ENCODE measurements around the gene TRAIP. TPM values are rescaled to one million over a fixed set of nuclear protein-coding genes. Genes with fewer than 3 reads are reported as not detected.
A peak's percentile ranks its signal among the peaks of the same experiment; 100 is the strongest.
"Not testable (repeated sequence)": the region's sequence is repeated elsewhere in the genome, so short reads cannot be mapped to it uniquely, and the experiment has no call there.

Gene TRAIP
- polyA plus RNA-seq, 1 donor = 16.3 TPM

GRCh38 chr3:49831341-49831740 lies 25.0 kb downstream of the TRAIP start:
- no peak for DNase-seq

GRCh38 chr3:49826016-49826415 lies 30.3 kb downstream of the TRAIP start:
- no peak for DNase-seq

GRCh38 chr3:49823131-49823530 lies 33.2 kb downstream of the TRAIP start:
- not testable (repeated sequence) for DNase-seq

GRCh38 chr3:49813497-49814174 lies 42.7 kb downstream of the TRAIP start, which contains the start of gene UBA7:
Gene UBA7, minus strand, starts transcription at chr3:49813953. Its CDS starts 166 bp downstream, at chr3:49813787.
- DNase-seq = peak; percentile 67

GRCh38 chr3:49812916-49813496 lies 43.4 kb downstream of the TRAIP start:
- no peak for DNase-seq

- DNase-seq = no peak
Observed at GRCh38 chr3:49807431-49808114, 48.8 kb downstream of the TRAIP start.

- DNase-seq = no peak
Observed at GRCh38 chr3:49806850-49807249, 49.5 kb downstream of the TRAIP start.

- DNase-seq = peak; percentile 85
Observed at GRCh38 chr3:49805897-49806701, 50.3 kb downstream of the TRAIP start.

- peak; percentile 75 for DNase-seq
Observed at GRCh38 chr3:49805367-49805782, 51.0 kb downstream of the TRAIP start.

- DNase-seq = no peak
Observed at GRCh38 chr3:49804141-49805041, 52.0 kb downstream of the TRAIP start.

GRCh38 chr3:49803465-49804140 lies 52.8 kb downstream of the TRAIP start:
- DNase-seq = no peak

- peak; percentile 86 for DNase-seq
Observed at GRCh38 chr3:49802719-49803464, 53.5 kb downstream of the TRAIP start, which contains the start of gene INKA1. Gene INKA1, plus strand, starts transcription at chr3:49803261. Its CDS starts 132 bp downstream, at chr3:49803393.

- DNase-seq = no peak
Observed at GRCh38 chr3:49801160-49801559, 55.2 kb downstream of the TRAIP start.

- no peak for DNase-seq
Observed at GRCh38 chr3:49799761-49800160, 56.6 kb downstream of the TRAIP start, which contains the start of gene CDHR4. Gene CDHR4, minus strand, starts transcription at chr3:49799873. Its CDS starts 61 bp downstream, at chr3:49799812.

GRCh38 chr3:49799105-49799504 lies 57.3 kb downstream of the TRAIP start:
- DNase-seq = no peak

GRCh38 chr3:49794926-49795905 lies 61.1 kb downstream of the TRAIP start:
- DNase-seq = no peak

GRCh38 chr3:49794431-49794830 lies 61.9 kb downstream of the TRAIP start:
- no peak for DNase-seq

- DNase-seq = no peak
Observed at GRCh38 chr3:49793486-49794085, 62.8 kb downstream of the TRAIP start.
